HEK293 (cell line): ENCODE data around the gene VILL.

Source experiments
- CTCF ChIA-PET: fragments of 350-600 bp; formaldehyde crosslinking; extraction: SDS; loops from one replicate; lab custom pipeline; 2021; ENCODE audit warnings: antibody characterized with exemption; lab: Yijun Ruan, JAX
- POLR2A ChIA-PET: fragments of 300-600 bp; formaldehyde crosslinking; extraction: SDS; loops from one replicate; lab custom pipeline; 2020; ENCODE audit warnings: antibody characterized with exemption, inconsistent platforms; lab: Yijun Ruan, JAX
- H3K27ac ChIP-seq: fragments of 200-500 bp; sonication (Bioruptor generic); 2 replicates; pipeline ENCODE4 v1.5.1; 2014; ENCODE audit warnings: low read depth, low read length, control low read depth, inconsistent platforms; ENCODE audit errors: extremely low read depth
- H3K36me3 ChIP-seq, 2 experiments: fragments of 200-500 bp in 1 of 2; sonication (Bioruptor generic) in 1 of 2; 1 replicate in 1 of 2; 2 replicates in 1 of 2; pipeline ENCODE4 v1.5.1; 2014 to 2017; ENCODE audit warnings: inconsistent platforms in 2 of 2, low read length in 2 of 2; ENCODE audit not compliant: control insufficient read depth in 2 of 2, insufficient read depth in 1 of 2
- H3K4me1 ChIP-seq: fragments of 200-500 bp; sonication (Bioruptor generic); 2 replicates; pipeline ENCODE4 v1.5.1; 2014; ENCODE audit warnings: mild to moderate bottlenecking, low read length, inconsistent platforms; ENCODE audit not compliant: control insufficient read depth, insufficient read depth
- H3K4me3 ChIP-seq: 2 replicates; pipeline ENCODE4 v1.5.1; 2011; ENCODE audit warnings: low read depth, mild to moderate bottlenecking, control low read depth, low read length, moderate library complexity
- H3K9me3 ChIP-seq: fragments of 200-500 bp; sonication (Bioruptor generic); 2 replicates; pipeline ENCODE4 v1.5.1; 2014; ENCODE audit warnings: low read depth, low read length, inconsistent platforms; ENCODE audit not compliant: control insufficient read depth, insufficient read depth
- AEBP2 ChIP-seq: fragments of 450-650 bp; formaldehyde crosslinking; IDR thresholded peaks from 2 replicates; pipeline ENCODE4 v1.5.1; 2016; ENCODE audit warnings: missing biosample characterization, missing genetic modification characterization, borderline replicate concordance
- KLF10 ChIP-seq: fragments of 450-650 bp; IDR thresholded peaks from 2 replicates; pipeline ENCODE4 v1.5.1; 2018; ENCODE audit warnings: missing biosample characterization, mild to moderate bottlenecking, missing genetic modification characterization
- KLF7 ChIP-seq: fragments of 450-650 bp; formaldehyde crosslinking; IDR thresholded peaks from 2 replicates; pipeline ENCODE4 v1.5.1; 2016; ENCODE audit warnings: missing biosample characterization, missing genetic modification characterization, borderline replicate concordance
- MYNN ChIP-seq: fragments of 450-650 bp; formaldehyde crosslinking; IDR thresholded peaks from 2 replicates; pipeline ENCODE4 v1.5.1; 2016; ENCODE audit warnings: missing biosample characterization, missing genetic modification characterization, borderline replicate concordance
- TRIM28 ChIP-seq: IDR thresholded peaks from 2 replicates; pipeline ENCODE4 v1.6.1; 2011; ENCODE audit warnings: low read length, control low read depth, borderline replicate concordance
- ZNF114 ChIP-seq: fragments of 450-650 bp; formaldehyde crosslinking; IDR thresholded peaks from 2 replicates; pipeline ENCODE4 v1.5.0; 2017; ENCODE audit warnings: missing biosample characterization, missing genetic modification characterization
- ZNF121 ChIP-seq: fragments of 450-650 bp; formaldehyde crosslinking; IDR thresholded peaks from 2 replicates; pipeline ENCODE4 v1.5.1; 2016; ENCODE audit warnings: missing biosample characterization, missing genetic modification characterization
- ZNF202 ChIP-seq: fragments of 450-650 bp; formaldehyde crosslinking; IDR thresholded peaks from 2 replicates; pipeline ENCODE4 v1.5.1; 2016; ENCODE audit warnings: missing biosample characterization, missing genetic modification characterization, borderline replicate concordance
- ZNF211 ChIP-seq: fragments of 450-650 bp; formaldehyde crosslinking; IDR thresholded peaks from 2 replicates; pipeline ENCODE4 v1.5.1; 2016; ENCODE audit warnings: low read depth, missing biosample characterization, missing genetic modification characterization
- ZNF302 ChIP-seq: fragments of 450-650 bp; formaldehyde crosslinking; IDR thresholded peaks from 2 replicates; pipeline ENCODE4 v1.5.1; 2016; ENCODE audit warnings: missing biosample characterization, missing genetic modification characterization, low read depth
- ZNF335 ChIP-seq: fragments of 450-650 bp; formaldehyde crosslinking; conservative IDR thresholded peaks from 2 replicates; pipeline ENCODE4 v1.5.1; 2016; ENCODE audit warnings: missing biosample characterization, missing genetic modification characterization
- ZNF350 ChIP-seq: fragments of 450-650 bp; formaldehyde crosslinking; IDR thresholded peaks from 2 replicates; pipeline ENCODE4 v1.5.0; 2017; ENCODE audit warnings: missing biosample characterization, mild to moderate bottlenecking, missing genetic modification characterization
- ZNF501 ChIP-seq: fragments of 450-650 bp; formaldehyde crosslinking; IDR thresholded peaks from 2 replicates; pipeline ENCODE4 v1.5.1; 2016; ENCODE audit warnings: missing biosample characterization, missing genetic modification characterization
- ZNF660 ChIP-seq: fragments of 450-650 bp; IDR thresholded peaks from 2 replicates; pipeline ENCODE4 v1.5.1; 2018; ENCODE audit warnings: missing biosample characterization, mild to moderate bottlenecking, missing genetic modification characterization
- TF ChIP-seq, protein P1 (sequence below): fragments of 450-650 bp; formaldehyde crosslinking; IDR thresholded peaks from 2 replicates; pipeline ENCODE4 v1.5.1; 2016; ENCODE audit warnings: missing biosample characterization, missing genetic modification characterization
- TF ChIP-seq, protein P2 (sequence below): fragments of 450-650 bp; formaldehyde crosslinking; IDR thresholded peaks from 2 replicates; pipeline ENCODE4 v1.5.1; 2016; ENCODE audit warnings: missing biosample characterization, missing genetic modification characterization
- TF ChIP-seq, protein P3 (sequence below): sonication (generic); formaldehyde crosslinking; IDR thresholded peaks from 2 replicates; pipeline ENCODE4 v1.8.1; 2022; ENCODE audit warnings: mild to moderate bottlenecking, moderate library complexity, missing genetic modification reagents

The VILL gene

DNA sequence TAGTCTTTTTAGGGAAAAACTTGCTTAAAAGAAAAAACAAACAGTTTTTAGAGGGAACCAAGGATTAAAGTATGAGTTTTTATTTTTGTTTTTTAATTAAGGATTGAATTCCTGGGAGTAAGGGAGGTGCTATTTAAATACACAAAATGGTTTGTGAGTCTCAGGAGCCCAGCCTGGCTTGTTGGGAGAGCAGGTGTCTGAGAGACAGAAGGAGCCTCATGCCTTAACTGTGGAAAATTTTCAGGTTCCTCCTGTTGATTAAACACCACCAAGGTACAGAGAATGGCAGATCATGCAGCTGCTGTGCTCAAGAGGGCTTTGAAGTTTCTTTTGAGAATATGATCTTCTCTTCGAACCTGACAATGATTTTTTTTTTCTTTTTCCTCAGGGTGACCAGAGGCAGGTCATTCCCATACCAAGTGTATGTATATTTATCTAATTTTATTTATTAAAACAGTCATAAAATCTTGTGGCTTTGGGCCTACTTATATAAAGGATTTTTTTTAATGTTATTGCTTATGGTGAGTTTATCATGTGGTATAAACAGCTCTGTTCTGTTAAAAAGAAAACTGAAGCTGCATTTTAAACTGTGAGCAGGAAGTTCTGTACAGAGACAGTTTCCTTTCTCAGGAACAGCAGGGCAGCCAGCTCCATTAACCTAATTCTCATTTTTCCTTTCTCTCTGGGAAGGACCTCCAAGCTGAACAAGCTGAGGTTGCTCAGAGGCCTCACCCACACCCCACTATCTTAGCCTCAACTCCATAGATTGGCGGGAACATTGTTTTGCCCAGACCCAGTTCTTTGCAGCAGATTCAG, 33.7 kb upstream of the VILL start:
- Histone ChIP-seq H3K27ac (no peak overlapping the region), H3K4me1 (no peaks in the 10 kb centered on the region), H3K4me3 (no peak overlapping the region), H3K36me3 (peaks cover 0 to 6% of the 10 kb centered on the region in 2 experiments; a peak in 1 of 3 replicates), H3K9me3 (no peaks in the 10 kb centered on the region)
- TF ChIP-seq ZNF335 (no peak), ZNF302 (tag by site-specific recombination) (no peak), ZNF660 (tag by site-specific recombination) (no peak), KLF10 (tag by site-specific recombination) (no peak)
- TF ChIP-seq, protein P1, sequence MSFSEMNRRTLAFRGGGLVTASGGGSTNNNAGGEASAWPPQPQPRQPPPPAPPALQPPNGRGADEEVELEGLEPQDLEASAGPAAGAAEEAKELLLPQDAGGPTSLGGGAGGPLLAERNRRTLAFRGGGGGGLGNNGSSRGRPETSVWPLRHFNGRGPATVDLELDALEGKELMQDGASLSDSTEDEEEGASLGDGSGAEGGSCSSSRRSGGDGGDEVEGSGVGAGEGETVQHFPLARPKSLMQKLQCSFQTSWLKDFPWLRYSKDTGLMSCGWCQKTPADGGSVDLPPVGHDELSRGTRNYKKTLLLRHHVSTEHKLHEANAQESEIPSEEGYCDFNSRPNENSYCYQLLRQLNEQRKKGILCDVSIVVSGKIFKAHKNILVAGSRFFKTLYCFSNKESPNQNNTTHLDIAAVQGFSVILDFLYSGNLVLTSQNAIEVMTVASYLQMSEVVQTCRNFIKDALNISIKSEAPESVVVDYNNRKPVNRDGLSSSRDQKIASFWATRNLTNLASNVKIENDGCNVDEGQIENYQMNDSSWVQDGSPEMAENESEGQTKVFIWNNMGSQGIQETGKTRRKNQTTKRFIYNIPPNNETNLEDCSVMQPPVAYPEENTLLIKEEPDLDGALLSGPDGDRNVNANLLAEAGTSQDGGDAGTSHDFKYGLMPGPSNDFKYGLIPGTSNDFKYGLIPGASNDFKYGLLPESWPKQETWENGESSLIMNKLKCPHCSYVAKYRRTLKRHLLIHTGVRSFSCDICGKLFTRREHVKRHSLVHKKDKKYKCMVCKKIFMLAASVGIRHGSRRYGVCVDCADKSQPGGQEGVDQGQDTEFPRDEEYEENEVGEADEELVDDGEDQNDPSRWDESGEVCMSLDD (tag by site-specific recombination), result no peak
- ChIA-PET CTCF (interaction anchor here (0.6 to 0.7 kb wide), 2 partner anchors 104 to 698 kb away, joined by 3 read pairs; no protein-coding TSS in a partner anchor), POLR2A (no interaction called here)

DNA sequence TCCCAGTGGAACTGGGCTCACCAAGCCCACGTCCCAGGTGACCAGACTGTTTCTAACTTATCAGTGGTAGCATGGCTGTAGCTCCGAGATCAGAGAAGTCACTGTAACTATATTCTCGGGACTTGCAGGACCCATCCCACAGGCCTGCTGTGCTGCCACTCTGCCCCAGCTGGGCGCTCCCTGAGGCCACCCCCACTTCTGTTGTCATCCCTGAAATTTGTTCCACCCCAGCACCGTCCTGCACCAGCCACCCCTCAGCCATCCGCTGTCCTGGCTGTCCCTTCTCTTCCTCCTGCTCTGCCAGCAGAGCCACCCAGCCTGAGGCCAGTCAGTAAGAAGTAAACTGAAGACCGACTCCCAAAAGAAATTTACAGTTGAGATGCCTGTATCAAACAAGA, 33.0 kb upstream of the VILL start:
- TF ChIP-seq ZNF114 (tag by site-specific recombination) (no peak), ZNF211 (tag by site-specific recombination) (no peak), AEBP2 (tag by site-specific recombination) (no peak), KLF7 (tag by site-specific recombination) (no peak), ZNF501 (no peak), ZNF660 (tag by site-specific recombination) (no peak), MYNN (no peak), ZNF350 (tag by site-specific recombination) (no peak), ZNF202 (no peak), ZNF121 (tag by site-specific recombination) (no peak), TRIM28 (no peak)
- TF ChIP-seq, protein P2, sequence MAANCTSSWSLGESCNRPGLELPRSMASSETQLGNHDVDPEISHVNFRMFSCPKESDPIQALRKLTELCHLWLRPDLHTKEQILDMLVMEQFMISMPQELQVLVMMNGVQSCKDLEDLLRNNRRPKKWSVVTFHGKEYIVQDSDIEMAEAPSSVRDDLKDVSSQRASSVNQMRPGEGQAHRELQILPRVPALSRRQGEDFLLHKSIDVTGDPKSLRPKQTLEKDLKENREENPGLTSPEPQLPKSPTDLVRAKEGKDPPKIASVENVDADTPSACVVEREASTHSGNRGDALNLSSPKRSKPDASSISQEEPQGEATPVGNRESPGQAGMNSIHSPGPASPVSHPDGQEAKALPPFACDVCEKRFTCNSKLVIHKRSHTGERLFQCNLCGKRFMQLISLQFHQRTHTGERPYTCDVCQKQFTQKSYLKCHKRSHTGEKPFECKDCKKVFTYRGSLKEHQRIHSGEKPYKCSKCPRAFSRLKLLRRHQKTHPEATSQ (tag by site-specific recombination), result no peak
- TF ChIP-seq, protein P3, sequence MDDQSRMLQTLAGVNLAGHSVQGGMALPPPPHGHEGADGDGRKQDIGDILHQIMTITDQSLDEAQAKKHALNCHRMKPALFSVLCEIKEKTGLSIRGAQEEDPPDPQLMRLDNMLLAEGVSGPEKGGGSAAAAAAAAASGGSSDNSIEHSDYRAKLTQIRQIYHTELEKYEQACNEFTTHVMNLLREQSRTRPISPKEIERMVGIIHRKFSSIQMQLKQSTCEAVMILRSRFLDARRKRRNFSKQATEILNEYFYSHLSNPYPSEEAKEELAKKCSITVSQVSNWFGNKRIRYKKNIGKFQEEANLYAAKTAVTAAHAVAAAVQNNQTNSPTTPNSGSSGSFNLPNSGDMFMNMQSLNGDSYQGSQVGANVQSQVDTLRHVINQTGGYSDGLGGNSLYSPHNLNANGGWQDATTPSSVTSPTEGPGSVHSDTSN, result no peak
- TF ChIP-seq, all 188 proteins: peak for 0
- ChIA-PET CTCF (interaction anchor here (0.6 kb wide), 1 partner anchor 105 kb away, joined by 3 read pairs; no protein-coding TSS in a partner anchor), POLR2A (no interaction called here)
- peaks cover 0 to 6% of the 10 kb centered on the region in 2 experiments; a peak in 1 of 3 replicates for H3K36me3 ChIP-seq
- no peak overlapping the region for H3K4me3 ChIP-seq
- H3K27ac ChIP-seq, result no peak overlapping the region
- H3K4me1 ChIP-seq, result no peaks in the 10 kb centered on the region
- H3K9me3 ChIP-seq, result no peaks in the 10 kb centered on the region
